ENCODE measurements around the gene ZNF576.

DNA sequence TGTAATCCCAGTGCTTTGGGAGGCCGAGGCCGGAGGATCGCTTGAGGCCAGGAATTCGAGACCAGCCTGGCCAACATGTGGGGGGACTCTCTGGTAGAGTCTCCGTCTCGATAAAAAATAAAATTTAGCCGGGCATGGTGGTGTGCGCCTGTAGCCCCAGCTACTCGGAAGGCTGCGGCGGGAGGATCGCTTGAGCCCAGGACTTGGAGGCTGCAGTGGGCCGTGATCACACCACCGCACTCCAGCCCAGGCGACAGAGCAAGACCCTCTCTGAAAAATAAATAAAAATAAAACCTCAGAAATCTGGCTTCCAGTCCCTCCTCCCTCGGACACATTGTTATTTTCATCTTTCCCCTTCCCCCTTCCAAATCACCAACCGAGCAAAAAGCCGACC, 793 bp upstream of the ZNF576 start:
- TF ChIP-seq SUZ12 (IDR thresholded peaks at IDR 0.05) (no peak), ELF4 (IDR thresholded peaks at IDR 0.05) (no peak), FOXA1 (IDR thresholded peaks at IDR 0.05) (no peak), SP1 (IDR thresholded peaks at IDR 0.05) (no peak), FOXM1 (IDR thresholded peaks at IDR 0.05; ENCODE audit: borderline replicate concordance) (no peak), BHLHE40 (IDR thresholded peaks at IDR 0.05; ENCODE audit: borderline replicate concordance) (no peak), L3MBTL2 (conservative IDR thresholded peaks at IDR 0.05) (no peak)
